SK-N-SH treated with all-trans-retinoic acid at 6 μM for 48 hours (cell line): ENCODE results near the gene SLC5A5.

Experiments used
- ATAC-seq: fragments of 200-7000 bp; cut with Tn5 transposase; 3 replicates; pipeline ENCODE4 v1.9.1; 2020; ENCODE audit warnings: mild to moderate bottlenecking, moderate library complexity
- ARNTL ChIP-seq: fragments of 450-650 bp; formaldehyde crosslinking; IDR thresholded peaks from 2 replicates; pipeline ENCODE4 v1.5.0; 2020; ENCODE audit warnings: low read depth, mild to moderate bottlenecking, moderate library complexity, borderline replicate concordance
- BACH2 ChIP-seq: fragments of 250-450 bp; sonication (Bioruptor Pico); IDR thresholded peaks from 2 replicates; pipeline ENCODE4 v1.9.0; 2021; ENCODE audit warnings: mild to moderate bottlenecking, borderline replicate concordance
- CSDC2 ChIP-seq: fragments of 250-450 bp; sonication (Bioruptor Pico); IDR thresholded peaks from 2 replicates; pipeline ENCODE4 v1.5.0; 2020; ENCODE audit warnings: mild to moderate bottlenecking, moderate library complexity
- CSRNP3 ChIP-seq: fragments of 250-450 bp; sonication (Bioruptor Pico); IDR thresholded peaks from 2 replicates; pipeline ENCODE4 v1.5.1; 2021; ENCODE audit warnings: mild to moderate bottlenecking, moderate library complexity
- ESRRG ChIP-seq: fragments of 250-450 bp; sonication (Bioruptor Pico); IDR thresholded peaks from 2 replicates; pipeline ENCODE4 v1.6.1; 2021; ENCODE audit warnings: mild to moderate bottlenecking
- GLIS3 ChIP-seq: fragments of 250-450 bp; sonication (Bioruptor Pico); IDR thresholded peaks from 2 replicates; pipeline ENCODE4 v1.5.0; 2020; ENCODE audit warnings: mild to moderate bottlenecking, moderate library complexity
- ISL1 ChIP-seq: fragments of 250-450 bp; sonication (Bioruptor Pico); IDR thresholded peaks from 2 replicates; pipeline ENCODE4 v2.1.2; 2022; ENCODE audit warnings: mild to moderate bottlenecking, moderate library complexity
- OSR1 ChIP-seq: fragments of 250-450 bp; sonication (Bioruptor Pico); IDR thresholded peaks from 2 replicates; pipeline ENCODE4 v1.8.0; 2022; ENCODE audit warnings: moderate library complexity, mild to moderate bottlenecking, inconsistent platforms
- PATZ1 ChIP-seq: fragments of 250-450 bp; sonication (Bioruptor Pico); IDR thresholded peaks from 2 replicates; pipeline ENCODE4 v1.8.0; 2020; ENCODE audit warnings: mild to moderate bottlenecking, moderate library complexity, borderline replicate concordance
- POU6F1 ChIP-seq: fragments of 250-450 bp; sonication (Bioruptor Pico); IDR thresholded peaks from 2 replicates; pipeline ENCODE4 v1.8.0; 2021; ENCODE audit warnings: low read depth, mild to moderate bottlenecking, moderate library complexity, borderline replicate concordance
- RARB ChIP-seq: fragments of 250-450 bp; sonication (Bioruptor Pico); IDR thresholded peaks from 2 replicates; pipeline ENCODE4 v1.8.0; 2021; ENCODE audit warnings: mild to moderate bottlenecking, moderate library complexity
- SNAI2 ChIP-seq: fragments of 250-450 bp; sonication (Bioruptor Pico); IDR thresholded peaks from 2 replicates; pipeline ENCODE4 v1.5.0; 2020; ENCODE audit warnings: mild to moderate bottlenecking, moderate library complexity
- TOX ChIP-seq: fragments of 250-450 bp; sonication (Bioruptor Pico); IDR thresholded peaks from 2 replicates; pipeline ENCODE4 v1.8.0; 2021; ENCODE audit warnings: mild to moderate bottlenecking, moderate library complexity, borderline replicate concordance
- TSHZ2 ChIP-seq: fragments of 250-450 bp; sonication (Bioruptor Pico); IDR thresholded peaks from 2 replicates; pipeline ENCODE4 v1.5.0; 2020; ENCODE audit warnings: mild to moderate bottlenecking, moderate library complexity
- ZC3H10 ChIP-seq: fragments of 250-450 bp; sonication (Bioruptor Pico); IDR thresholded peaks from 2 replicates; pipeline ENCODE4 v1.5.1; 2021; ENCODE audit warnings: mild to moderate bottlenecking, moderate library complexity
- ZFP30 ChIP-seq: fragments of 450-650 bp; formaldehyde crosslinking; IDR thresholded peaks from 2 replicates; pipeline ENCODE4 v1.5.0; 2022; ENCODE audit warnings: mild to moderate bottlenecking, moderate library complexity
- ZNF565 ChIP-seq: fragments of 450-650 bp; formaldehyde crosslinking; conservative IDR thresholded peaks from 2 replicates; pipeline ENCODE4 v1.5.0; 2020; ENCODE audit warnings: low read depth, mild to moderate bottlenecking, moderate library complexity
- ZNF70 ChIP-seq: fragments of 450-650 bp; formaldehyde crosslinking; IDR thresholded peaks from 2 replicates; pipeline ENCODE4 v1.5.0; 2020; ENCODE audit warnings: mild to moderate bottlenecking, moderate library complexity
- ZNF8 ChIP-seq: fragments of 450-650 bp; formaldehyde crosslinking; IDR thresholded peaks from 2 replicates; pipeline ENCODE4 v1.5.0; 2020; ENCODE audit warnings: mild to moderate bottlenecking, moderate library complexity

Gene SLC5A5

GRCh38 chr19:17840019-17840418 is 31.7 kb upstream of the SLC5A5 start (continued):
- TF ChIP-seq ESRRG (no peak), CSRNP3 (CRISPR knock-in tag) (no peak), RARB (no peak), ZNF565 (no peak), CSDC2 (CRISPR knock-in tag) (no peak), ZFP30 (CRISPR knock-in tag) (no peak)

- TF ChIP-seq RARB: no peak
- TF ChIP-seq SNAI2 (CRISPR knock-in tag): no peak
- TF ChIP-seq TOX (CRISPR knock-in tag): no peak
- no peak for TF ChIP-seq PATZ1 (CRISPR knock-in tag)
- TF ChIP-seq ZNF70 (CRISPR knock-in tag): 0 out of 2 replicates have a peak, but pooled peaks have one; percentile 36
- no peak for TF ChIP-seq ZFP30 (CRISPR knock-in tag)
- no peak for TF ChIP-seq CSDC2 (CRISPR knock-in tag)
- TF ChIP-seq TSHZ2 (CRISPR knock-in tag): no peak
- peak; percentile 53 for ATAC-seq
Observed at GRCh38 chr19:17841371-17841809, 30.4 kb upstream of the SLC5A5 start.

- ATAC-seq: peak; percentile 83
- TF ChIP-seq ZNF565 (no peak), PATZ1 (CRISPR knock-in tag) (no peak), ZNF8 (CRISPR knock-in tag) (no peak), ZNF70 (CRISPR knock-in tag) (no peak; the same call in 1 of the 2 replicates), ZC3H10 (no peak), SNAI2 (CRISPR knock-in tag) (no peak), ARNTL (CRISPR knock-in tag) (no peak), ZFP30 (CRISPR knock-in tag) (no peak), CSRNP3 (CRISPR knock-in tag) (no peak), BACH2 (CRISPR knock-in tag) (no peak), ISL1 (no peak), TSHZ2 (CRISPR knock-in tag) (no peak), OSR1 (CRISPR knock-in tag) (no peak), TOX (CRISPR knock-in tag) (no peak), RARB (no peak), GLIS3 (CRISPR knock-in tag) (no peak), ESRRG (no peak), POU6F1 (no peak)
Observed at GRCh38 chr19:17841810-17842662, 29.7 kb upstream of the SLC5A5 start.
